GM23338 (cell line): ENCODE results near the gene PPP2R2D. TPM values are rescaled to one million over a fixed set of nuclear protein-coding genes. Genes with fewer than 3 reads are reported as not detected.

Experiments
- ATAC-seq: fragments of 200-7000 bp; cut with Tn5 transposase; 3 replicates; pipeline ENCODE4 v1.9.1; 2020
- DNase-seq: peaks from one replicate; pipeline ENCODE4 v3.0.0-alpha.2; 2015; ENCODE audit warnings: low spot score
- H2AFZ ChIP-seq: fragments of 200-600 bp; sonication (generic); 2 replicates; pipeline ENCODE4 v1.8.0; 2016; ENCODE audit warnings: antibody characterized with exemption, mild to moderate bottlenecking, moderate library complexity
- H3F3A ChIP-seq: fragments of 200-600 bp; sonication (generic); replicated peaks from 2 replicates; pipeline ENCODE4 v1.8.0; 2017; ENCODE audit warnings: antibody characterized with exemption, mixed run types, low read depth
- H3K27ac ChIP-seq: fragments of 200-600 bp; sonication (generic); 2 replicates; pipeline ENCODE4 v1.6.1; 2016; ENCODE audit warnings: low read depth
- H3K27me3 ChIP-seq: fragments of 200-600 bp; sonication (generic); 2 replicates; pipeline ENCODE4 v1.8.0; 2016; ENCODE audit warnings: mild to moderate bottlenecking, mixed run types, moderate library complexity; ENCODE audit not compliant: insufficient read depth
- H3K36me3 ChIP-seq: fragments of 200-600 bp; sonication (generic); 2 replicates; pipeline ENCODE4 v1.8.0; 2016; ENCODE audit warnings: mild to moderate bottlenecking; ENCODE audit not compliant: insufficient read depth
- H3K4me1 ChIP-seq: fragments of 200-600 bp; sonication (generic); 2 replicates; pipeline ENCODE4 v1.8.0; 2016; ENCODE audit warnings: mild to moderate bottlenecking, moderate library complexity; ENCODE audit not compliant: insufficient read depth
- H3K4me2 ChIP-seq: fragments of 200-600 bp; sonication (generic); 2 replicates; pipeline ENCODE4 v1.7.1; 2017; ENCODE audit warnings: mixed run types
- H3K4me3 ChIP-seq: fragments of 200-600 bp; sonication (generic); 2 replicates; pipeline ENCODE4 v1.6.1; 2016; ENCODE audit warnings: mixed run types
- H3K79me2 ChIP-seq: fragments of 200-600 bp; sonication (generic); replicated peaks from 2 replicates; pipeline ENCODE4 v1.8.0; 2017; ENCODE audit warnings: mild to moderate bottlenecking; ENCODE audit not compliant: insufficient read depth
- H3K9me2 ChIP-seq: fragments of 200-600 bp; sonication (generic); 2 replicates; pipeline ENCODE4 v1.8.0; 2017; ENCODE audit not compliant: insufficient read depth
- H4K20me1 ChIP-seq: fragments of 200-600 bp; sonication (generic); replicated peaks from 2 replicates; pipeline ENCODE4 v1.8.0; 2017; ENCODE audit warnings: mild to moderate bottlenecking; ENCODE audit not compliant: insufficient read depth
- H3K27ac Mint-ChIP-seq: 2 replicates; pipeline ENCODE4 v1.8.0; 2020; ENCODE audit warnings: inconsistent platforms, mild to moderate bottlenecking, moderate library complexity, mixed read lengths
- H3K27me3 Mint-ChIP-seq: 3 replicates; pipeline ENCODE4 v1.8.0; 2022; ENCODE audit warnings: low read depth, mild to moderate bottlenecking, moderate library complexity, mixed read lengths, inconsistent platforms; ENCODE audit not compliant: insufficient read depth, poor library complexity
- H3K36me3 Mint-ChIP-seq: 3 replicates; pipeline ENCODE4 v1.8.0; 2021; ENCODE audit warnings: low read depth, mild to moderate bottlenecking, inconsistent platforms, moderate library complexity, mixed read lengths
- H3K4me1 Mint-ChIP-seq: 3 replicates; pipeline ENCODE4 v1.8.0; 2020; ENCODE audit warnings: mild to moderate bottlenecking, inconsistent platforms, mixed read lengths
- H3K4me3 Mint-ChIP-seq: 3 replicates; pipeline ENCODE4 v1.8.0; 2021; ENCODE audit warnings: moderate library complexity, mild to moderate bottlenecking, inconsistent platforms, mixed read lengths
- H3K9me3 Mint-ChIP-seq: 3 replicates; pipeline ENCODE4 v1.8.0; 2020; ENCODE audit warnings: moderate library complexity, mild to moderate bottlenecking, inconsistent platforms, mixed read lengths
- CREB1 ChIP-seq: fragments of 250-450 bp; sonication (Bioruptor Pico); IDR thresholded peaks from 2 replicates; pipeline ENCODE4 v1.5.0; 2020; ENCODE audit warnings: low read depth, mild to moderate bottlenecking, moderate library complexity
- EZH2 ChIP-seq: fragments of 200-600 bp; sonication (generic); IDR thresholded peaks from one replicate; pipeline ENCODE4 v1.8.0; 2017; ENCODE audit warnings: antibody characterized with exemption, mild to moderate bottlenecking, low read depth; ENCODE audit not compliant: unreplicated experiment
- EZH2phosphoT487 ChIP-seq: fragments of 200-600 bp; sonication (generic); IDR thresholded peaks from one replicate; pipeline ENCODE4 v1.8.1; 2018; ENCODE audit warnings: antibody characterized with exemption; ENCODE audit not compliant: unreplicated experiment
- NANOG ChIP-seq: IDR thresholded peaks from 2 replicates; pipeline ENCODE4 v1.6.1; 2016; ENCODE audit warnings: antibody characterized with exemption, borderline replicate concordance
- STAT1 ChIP-seq: IDR thresholded peaks from one replicate; pipeline ENCODE4 v1.6.1; 2016; ENCODE audit warnings: antibody characterized with exemption; ENCODE audit not compliant: unreplicated experiment
- polyA plus RNA-seq: library from polyadenylated mRNA; unstranded; fragments of >200 nt; fragmentation: Nextera tagmentation; extraction: Ambion mirVana; gene quantifications from 2 replicates; pipeline ENCODE4 v1.2.1, GENCODE V29; 2016
- total RNA-seq: library from RNA; depleted of rRNA; stranded (reverse); fragments of >200 nt; shearing (Covaris generic); gene quantifications from 2 replicates; pipeline ENCODE4 v1.2.3, GENCODE V29; 2014
- TF ChIP-seq, protein P1 (sequence below): fragments of 250-450 bp; sonication (Bioruptor Pico); IDR thresholded peaks from 2 replicates; pipeline ENCODE4 v1.5.0; 2020; ENCODE audit warnings: mild to moderate bottlenecking, moderate library complexity

The PPP2R2D gene
- total and polyA plus RNA-seq, 2 experiments from 2014 or later = 28.8 to 33.7 TPM

DNA sequence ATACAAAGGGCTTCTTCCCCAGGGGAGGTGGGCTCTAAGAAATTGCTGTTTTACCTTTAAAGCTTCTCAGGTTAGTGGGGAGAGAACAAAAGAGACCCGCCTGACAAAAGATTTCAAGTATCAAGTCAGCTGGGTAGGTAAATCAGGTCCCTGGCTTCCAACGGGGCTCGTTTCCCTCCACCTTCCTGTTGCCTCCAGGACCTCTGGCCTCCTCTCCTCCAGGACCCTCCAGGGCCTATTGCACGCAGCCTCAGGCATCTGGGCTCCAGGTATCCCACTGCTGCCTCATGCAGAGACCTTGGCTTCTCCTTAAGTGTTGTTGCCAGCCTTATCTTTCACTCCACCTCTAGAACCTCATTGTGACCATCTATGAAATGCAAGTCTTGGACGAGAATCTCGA, 78.0 kb downstream of the PPP2R2D start:
- H3K4me1 Mint-ChIP-seq = peaks cover 32% of the 10 kb centered on the region
- Histone ChIP-seq H3K9me2 (no peaks in the 10 kb centered on the region), H4K20me1 (peaks cover 35% of the 10 kb centered on the region), H3K27me3 (peaks cover 43% of the 10 kb centered on the region), H3K27ac (no peak overlapping the region), H2AFZ (no peak overlapping the region), H3F3A (no peaks in the 10 kb centered on the region; the same call in 1 of the 2 replicates), H3K36me3 (no peaks in the 10 kb centered on the region), H3K4me2 (peak overlapping the region; percentile 69), H3K4me1 (peaks cover 33% of the 10 kb centered on the region), H3K4me3 (0 out of 2 replicates have a peak overlapping the region, but pooled peaks have one; percentile 49), H3K79me2 (peaks cover 45% of the 10 kb centered on the region)
- H3K27me3 Mint-ChIP-seq = peaks cover 28% of the 10 kb centered on the region
- peak; percentile 48 for DNase-seq
- H3K36me3 Mint-ChIP-seq = peaks cover 19% of the 10 kb centered on the region
- no peak overlapping the region for H3K27ac Mint-ChIP-seq
- TF ChIP-seq EZH2 (no peak), CREB1 (CRISPR knock-in tag) (no peak), NANOG (no peak), STAT1 (no peak), EZH2phosphoT487 (no peak)
- TF ChIP-seq, protein P1, sequence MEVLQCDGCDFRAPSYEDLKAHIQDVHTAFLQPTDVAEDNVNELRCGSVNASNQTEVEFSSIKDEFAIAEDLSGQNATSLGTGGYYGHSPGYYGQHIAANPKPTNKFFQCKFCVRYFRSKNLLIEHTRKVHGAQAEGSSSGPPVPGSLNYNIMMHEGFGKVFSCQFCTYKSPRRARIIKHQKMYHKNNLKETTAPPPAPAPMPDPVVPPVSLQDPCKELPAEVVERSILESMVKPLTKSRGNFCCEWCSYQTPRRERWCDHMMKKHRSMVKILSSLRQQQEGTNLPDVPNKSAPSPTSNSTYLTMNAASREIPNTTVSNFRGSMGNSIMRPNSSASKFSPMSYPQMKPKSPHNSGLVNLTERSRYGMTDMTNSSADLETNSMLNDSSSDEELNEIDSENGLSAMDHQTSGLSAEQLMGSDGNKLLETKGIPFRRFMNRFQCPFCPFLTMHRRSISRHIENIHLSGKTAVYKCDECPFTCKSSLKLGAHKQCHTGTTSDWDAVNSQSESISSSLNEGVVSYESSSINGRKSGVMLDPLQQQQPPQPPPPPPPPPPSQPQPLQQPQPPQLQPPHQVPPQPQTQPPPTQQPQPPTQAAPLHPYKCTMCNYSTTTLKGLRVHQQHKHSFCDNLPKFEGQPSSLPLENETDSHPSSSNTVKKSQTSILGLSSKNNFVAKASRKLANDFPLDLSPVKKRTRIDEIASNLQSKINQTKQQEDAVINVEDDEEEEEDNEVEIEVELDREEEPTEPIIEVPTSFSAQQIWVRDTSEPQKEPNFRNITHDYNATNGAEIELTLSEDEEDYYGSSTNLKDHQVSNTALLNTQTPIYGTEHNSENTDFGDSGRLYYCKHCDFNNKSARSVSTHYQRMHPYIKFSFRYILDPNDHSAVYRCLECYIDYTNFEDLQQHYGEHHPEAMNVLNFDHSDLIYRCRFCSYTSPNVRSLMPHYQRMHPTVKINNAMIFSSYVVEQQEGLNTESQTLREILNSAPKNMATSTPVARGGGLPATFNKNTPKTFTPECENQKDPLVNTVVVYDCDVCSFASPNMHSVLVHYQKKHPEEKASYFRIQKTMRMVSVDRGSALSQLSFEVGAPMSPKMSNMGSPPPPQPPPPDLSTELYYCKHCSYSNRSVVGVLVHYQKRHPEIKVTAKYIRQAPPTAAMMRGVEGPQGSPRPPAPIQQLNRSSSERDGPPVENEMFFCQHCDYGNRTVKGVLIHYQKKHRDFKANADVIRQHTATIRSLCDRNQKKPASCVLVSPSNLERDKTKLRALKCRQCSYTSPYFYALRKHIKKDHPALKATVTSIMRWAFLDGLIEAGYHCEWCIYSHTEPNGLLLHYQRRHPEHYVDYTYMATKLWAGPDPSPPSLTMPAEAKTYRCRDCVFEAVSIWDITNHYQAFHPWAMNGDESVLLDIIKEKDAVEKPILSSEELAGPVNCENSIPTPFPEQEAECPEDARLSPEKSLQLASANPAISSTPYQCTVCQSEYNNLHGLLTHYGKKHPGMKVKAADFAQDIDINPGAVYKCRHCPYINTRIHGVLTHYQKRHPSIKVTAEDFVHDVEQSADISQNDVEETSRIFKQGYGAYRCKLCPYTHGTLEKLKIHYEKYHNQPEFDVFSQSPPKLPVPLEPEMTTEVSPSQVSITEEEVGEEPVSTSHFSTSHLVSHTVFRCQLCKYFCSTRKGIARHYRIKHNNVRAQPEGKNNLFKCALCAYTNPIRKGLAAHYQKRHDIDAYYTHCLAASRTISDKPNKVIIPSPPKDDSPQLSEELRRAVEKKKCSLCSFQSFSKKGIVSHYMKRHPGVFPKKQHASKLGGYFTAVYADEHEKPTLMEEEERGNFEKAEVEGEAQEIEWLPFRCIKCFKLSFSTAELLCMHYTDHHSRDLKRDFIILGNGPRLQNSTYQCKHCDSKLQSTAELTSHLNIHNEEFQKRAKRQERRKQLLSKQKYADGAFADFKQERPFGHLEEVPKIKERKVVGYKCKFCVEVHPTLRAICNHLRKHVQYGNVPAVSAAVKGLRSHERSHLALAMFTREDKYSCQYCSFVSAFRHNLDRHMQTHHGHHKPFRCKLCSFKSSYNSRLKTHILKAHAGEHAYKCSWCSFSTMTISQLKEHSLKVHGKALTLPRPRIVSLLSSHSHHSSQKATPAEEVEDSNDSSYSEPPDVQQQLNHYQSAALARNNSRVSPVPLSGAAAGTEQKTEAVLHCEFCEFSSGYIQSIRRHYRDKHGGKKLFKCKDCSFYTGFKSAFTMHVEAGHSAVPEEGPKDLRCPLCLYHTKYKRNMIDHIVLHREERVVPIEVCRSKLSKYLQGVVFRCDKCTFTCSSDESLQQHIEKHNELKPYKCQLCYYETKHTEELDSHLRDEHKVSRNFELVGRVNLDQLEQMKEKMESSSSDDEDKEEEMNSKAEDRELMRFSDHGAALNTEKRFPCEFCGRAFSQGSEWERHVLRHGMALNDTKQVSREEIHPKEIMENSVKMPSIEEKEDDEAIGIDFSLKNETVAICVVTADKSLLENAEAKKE = no peak
- H3K9me3 Mint-ChIP-seq = 0 out of 3 replicates have a peak, but pooled peaks cover 3% of the 10 kb centered on the region
- peak; percentile 17 for ATAC-seq
- peak overlapping the region; percentile 63 for H3K4me3 Mint-ChIP-seq

DNA sequence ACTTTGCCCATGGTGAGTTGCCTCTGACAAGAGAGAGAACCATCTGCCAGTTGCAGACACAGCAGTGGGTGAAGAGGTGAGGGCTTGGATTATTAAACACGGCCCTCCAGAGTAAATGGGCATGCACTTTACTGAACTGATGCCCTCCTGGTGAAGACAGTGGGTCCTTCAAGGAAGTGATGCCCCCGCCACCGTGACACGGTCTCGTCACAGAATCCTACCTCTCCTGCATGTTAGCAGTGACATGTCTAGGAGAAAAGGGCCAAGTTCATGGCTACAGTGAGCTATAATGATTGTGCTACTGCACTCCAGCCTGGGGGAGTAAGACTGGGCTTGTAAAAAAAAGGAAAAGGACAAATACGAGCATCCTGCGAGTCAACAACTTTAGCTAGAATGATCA, 78.5 kb downstream of the PPP2R2D start:
- Mint-ChIP-seq H3K27me3 (peaks cover 28% of the 10 kb centered on the region), H3K9me3 (0 out of 3 replicates have a peak, but pooled peaks cover 3% of the 10 kb centered on the region), H3K4me3 (peak overlapping the region; percentile 63), H3K36me3 (peaks cover 19% of the 10 kb centered on the region), H3K27ac (no peak overlapping the region), H3K4me1 (peaks cover 30% of the 10 kb centered on the region)
- no peak overlapping the region for H3K27ac ChIP-seq
- DNase-seq (no peak), ATAC-seq (no peak)
- peaks cover 48% of the 10 kb centered on the region for H3K27me3 ChIP-seq
- peaks cover 41% of the 10 kb centered on the region for H3K79me2 ChIP-seq
- H3K4me1 ChIP-seq = peaks cover 33% of the 10 kb centered on the region
- H3K36me3 ChIP-seq = no peaks in the 10 kb centered on the region
- H3K4me3 ChIP-seq = peak overlapping the region; percentile 49
- H4K20me1 ChIP-seq = peaks cover 34% of the 10 kb centered on the region
- H3K4me2 ChIP-seq = peak overlapping the region; percentile 69
- H3F3A ChIP-seq = no peaks in the 10 kb centered on the region; the same call in 1 of the 2 replicates
- H3K9me2 ChIP-seq = no peaks in the 10 kb centered on the region
- H2AFZ ChIP-seq = no peak overlapping the region
- no peak for TF ChIP-seq NANOG
- TF ChIP-seq, protein P1 = no peak
- no peak for TF ChIP-seq EZH2
